ENCODE data around the gene NEU2.
"Not testable (repeated sequence)": the region's sequence is repeated elsewhere in the genome, so short reads cannot be mapped to it uniquely, and the experiment has no call there.

NEU2 gene

DNA sequence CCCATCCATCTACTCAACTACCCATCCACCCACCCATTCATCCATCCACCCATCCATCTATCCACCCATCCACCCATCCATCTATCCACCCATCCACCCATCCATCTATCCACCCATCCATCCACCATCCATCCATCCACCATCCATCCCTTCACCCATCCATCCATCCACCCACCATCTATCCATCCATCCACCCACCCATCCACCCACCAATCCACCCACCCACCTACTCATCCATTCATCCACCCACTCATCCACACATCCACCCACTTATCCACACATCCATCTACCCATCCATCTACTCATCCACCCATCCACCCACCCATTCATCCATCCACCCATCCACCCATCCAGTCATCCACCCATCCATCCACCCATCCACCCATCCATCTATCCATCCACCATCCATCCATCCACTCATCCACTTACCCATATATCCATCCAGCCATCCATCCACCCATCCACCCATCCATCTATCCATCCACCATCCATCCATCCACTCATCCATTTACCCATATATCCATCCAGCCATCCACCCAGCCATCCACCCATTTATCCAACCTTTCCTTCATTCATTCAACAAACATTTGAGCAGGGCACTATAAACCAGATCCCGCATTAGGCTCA is 17.3 kb upstream of the NEU2 start:
- H4K20me1 ChIP-seq (ENCODE audit: insufficient read depth, low read length, poor library complexity, severe bottlenecking) = no peaks in the 10 kb centered on the region
- no peak overlapping the region for H3K4me3 ChIP-seq (ENCODE audit: low read length, poor library complexity, severe bottlenecking)
- no peaks in the 10 kb centered on the region for H3K36me3 ChIP-seq (ENCODE audit: insufficient read depth, low read length)
- TF ChIP-seq, protein P1, sequence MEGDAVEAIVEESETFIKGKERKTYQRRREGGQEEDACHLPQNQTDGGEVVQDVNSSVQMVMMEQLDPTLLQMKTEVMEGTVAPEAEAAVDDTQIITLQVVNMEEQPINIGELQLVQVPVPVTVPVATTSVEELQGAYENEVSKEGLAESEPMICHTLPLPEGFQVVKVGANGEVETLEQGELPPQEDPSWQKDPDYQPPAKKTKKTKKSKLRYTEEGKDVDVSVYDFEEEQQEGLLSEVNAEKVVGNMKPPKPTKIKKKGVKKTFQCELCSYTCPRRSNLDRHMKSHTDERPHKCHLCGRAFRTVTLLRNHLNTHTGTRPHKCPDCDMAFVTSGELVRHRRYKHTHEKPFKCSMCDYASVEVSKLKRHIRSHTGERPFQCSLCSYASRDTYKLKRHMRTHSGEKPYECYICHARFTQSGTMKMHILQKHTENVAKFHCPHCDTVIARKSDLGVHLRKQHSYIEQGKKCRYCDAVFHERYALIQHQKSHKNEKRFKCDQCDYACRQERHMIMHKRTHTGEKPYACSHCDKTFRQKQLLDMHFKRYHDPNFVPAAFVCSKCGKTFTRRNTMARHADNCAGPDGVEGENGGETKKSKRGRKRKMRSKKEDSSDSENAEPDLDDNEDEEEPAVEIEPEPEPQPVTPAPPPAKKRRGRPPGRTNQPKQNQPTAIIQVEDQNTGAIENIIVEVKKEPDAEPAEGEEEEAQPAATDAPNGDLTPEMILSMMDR (conservative IDR thresholded peaks at IDR 0.05; ENCODE audit: low read length) = no peak
- TF ChIP-seq EZH2phosphoT487 (IDR thresholded peaks at IDR 0.05; ENCODE audit: borderline replicate concordance) = no peak
- H3K4me2 ChIP-seq (ENCODE audit: low read depth, low read length, poor library complexity, severe bottlenecking) = no peak overlapping the region
- H3K9me2 ChIP-seq (replicated peaks; ENCODE audit: low read depth, low read length) = no peaks in the 10 kb centered on the region
- no peak overlapping the region for H2AFZ ChIP-seq (ENCODE audit: low read length)
- no peak overlapping the region for H3K9ac ChIP-seq (ENCODE audit: low read depth, low read length, poor library complexity, severe bottlenecking)
- H3K27me3 ChIP-seq (ENCODE audit: insufficient read depth, low read length, poor library complexity, severe bottlenecking) = no peaks in the 10 kb centered on the region
- no peaks in the 10 kb centered on the region for H3K4me1 ChIP-seq (ENCODE audit: insufficient read depth, low read length, poor library complexity, severe bottlenecking)
- no peaks in the 10 kb centered on the region for H3F3A ChIP-seq (ENCODE audit: low read depth)
- no peaks in the 10 kb centered on the region for H3K79me2 ChIP-seq (ENCODE audit: insufficient read depth, low read length)
- H3K9me3 ChIP-seq (ENCODE audit: insufficient read depth, low read depth, low read length) = no peaks in the 10 kb centered on the region

DNA sequence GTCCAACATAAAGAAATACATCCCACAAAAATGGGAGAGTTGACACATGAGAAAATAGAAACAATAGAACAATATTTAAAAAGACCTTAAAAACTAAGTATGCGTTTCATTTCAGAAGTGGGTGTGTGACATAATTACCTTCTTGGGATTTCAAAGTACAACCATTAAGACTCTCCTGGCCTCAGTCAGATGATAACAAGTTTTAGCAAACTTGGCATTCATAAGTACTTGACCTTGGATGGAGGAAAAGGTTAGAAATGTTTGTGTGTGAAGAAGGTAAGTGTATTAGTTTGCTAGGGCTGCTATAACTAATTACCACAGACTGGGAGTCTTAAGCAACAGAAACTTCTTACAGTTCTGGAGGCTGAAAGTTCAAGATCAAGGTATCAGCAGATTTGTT is 14.5 kb upstream of the NEU2 start:
- Histone ChIP-seq H4K20me1 (ENCODE audit: insufficient read depth, low read length, poor library complexity, severe bottlenecking) (no peaks in the 10 kb centered on the region), H3K9me3 (ENCODE audit: insufficient read depth, low read depth, low read length) (no peaks in the 10 kb centered on the region), H3K79me2 (ENCODE audit: insufficient read depth, low read length) (no peaks in the 10 kb centered on the region), H3K4me3 (ENCODE audit: low read length, poor library complexity, severe bottlenecking) (no peak overlapping the region), H3K4me2 (ENCODE audit: low read depth, low read length, poor library complexity, severe bottlenecking) (no peak overlapping the region), H3K9me2 (replicated peaks; ENCODE audit: low read depth, low read length) (no peaks in the 10 kb centered on the region), H3K27me3 (ENCODE audit: insufficient read depth, low read length, poor library complexity, severe bottlenecking) (no peaks in the 10 kb centered on the region), H3K36me3 (ENCODE audit: insufficient read depth, low read length) (no peaks in the 10 kb centered on the region), H3K4me1 (ENCODE audit: insufficient read depth, low read length, poor library complexity, severe bottlenecking) (no peaks in the 10 kb centered on the region), H2AFZ (ENCODE audit: low read length) (no peak overlapping the region), H3K9ac (ENCODE audit: low read depth, low read length, poor library complexity, severe bottlenecking) (no peak overlapping the region), H3F3A (ENCODE audit: low read depth) (no peaks in the 10 kb centered on the region)
- no peak for TF ChIP-seq EZH2phosphoT487 (IDR thresholded peaks at IDR 0.05; ENCODE audit: borderline replicate concordance)
- TF ChIP-seq, protein P1 (conservative IDR thresholded peaks at IDR 0.05; ENCODE audit: low read length) = no peak

DNA sequence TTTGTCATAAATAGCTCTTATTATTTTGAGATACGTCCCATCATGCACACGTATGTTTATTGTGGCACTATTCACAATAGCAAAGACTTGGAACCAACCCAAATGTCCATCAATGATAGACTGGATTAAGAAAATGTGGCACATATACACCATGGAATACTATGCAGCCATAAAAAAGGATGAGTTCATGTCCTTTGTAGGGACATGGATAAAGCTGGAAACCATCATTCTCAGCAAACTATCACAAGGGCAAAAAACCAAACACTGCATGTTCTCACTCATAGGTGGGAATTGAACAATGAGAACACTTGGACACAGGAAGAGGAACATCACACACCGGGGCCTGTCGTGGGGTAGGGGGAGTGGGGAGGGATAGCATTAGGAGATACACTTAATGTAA is 12.9 kb upstream of the NEU2 start:
- H3K79me2 ChIP-seq (ENCODE audit: insufficient read depth, low read length); H2AFZ ChIP-seq (ENCODE audit: low read length); H3K36me3 ChIP-seq (ENCODE audit: insufficient read depth, low read length); H3K27me3 ChIP-seq (ENCODE audit: insufficient read depth, low read length, poor library complexity, severe bottlenecking); H3K9me2 ChIP-seq (replicated peaks; ENCODE audit: low read depth, low read length); H3K9me3 ChIP-seq (ENCODE audit: insufficient read depth, low read depth, low read length); H3K9ac ChIP-seq (ENCODE audit: low read depth, low read length, poor library complexity, severe bottlenecking); H3K4me1 ChIP-seq (ENCODE audit: insufficient read depth, low read length, poor library complexity, severe bottlenecking); H3K4me3 ChIP-seq (ENCODE audit: low read length, poor library complexity, severe bottlenecking); H3K4me2 ChIP-seq (ENCODE audit: low read depth, low read length, poor library complexity, severe bottlenecking); H4K20me1 ChIP-seq (ENCODE audit: insufficient read depth, low read length, poor library complexity, severe bottlenecking); H3F3A ChIP-seq (ENCODE audit: low read depth): not testable (repeated sequence)

DNA sequence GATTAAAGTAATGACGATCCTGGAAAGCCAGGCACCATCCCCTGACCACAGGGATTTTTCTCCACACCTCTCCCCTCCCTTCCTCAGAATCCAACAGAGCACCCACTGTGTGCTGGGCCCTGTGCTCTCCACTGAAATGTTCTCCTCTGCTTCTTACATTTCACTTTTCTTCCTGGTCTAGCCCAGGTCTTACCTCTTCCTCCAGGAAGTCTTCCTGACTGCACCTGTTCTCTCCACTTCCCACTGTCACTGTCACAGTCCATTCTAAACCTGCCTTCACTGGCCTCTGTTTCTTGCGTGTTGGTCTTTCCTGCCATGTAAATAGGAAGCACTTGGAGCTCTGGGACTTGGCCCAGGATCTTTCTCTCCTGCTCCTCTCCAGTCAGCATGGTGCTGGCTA is 12.0 kb upstream of the NEU2 start:
- no peaks in the 10 kb centered on the region for H4K20me1 ChIP-seq (ENCODE audit: insufficient read depth, low read length, poor library complexity, severe bottlenecking)
- H3K36me3 ChIP-seq (ENCODE audit: insufficient read depth, low read length) = no peaks in the 10 kb centered on the region
- no peaks in the 10 kb centered on the region for H3K9me3 ChIP-seq (ENCODE audit: insufficient read depth, low read depth, low read length)
- no peaks in the 10 kb centered on the region for H3K4me1 ChIP-seq (ENCODE audit: insufficient read depth, low read length, poor library complexity, severe bottlenecking)
- TF ChIP-seq, protein P1 (conservative IDR thresholded peaks at IDR 0.05; ENCODE audit: low read length) = no peak
- no peak for TF ChIP-seq EZH2phosphoT487 (IDR thresholded peaks at IDR 0.05; ENCODE audit: borderline replicate concordance)
- H3K27me3 ChIP-seq (ENCODE audit: insufficient read depth, low read length, poor library complexity, severe bottlenecking) = no peaks in the 10 kb centered on the region
- H3K4me2 ChIP-seq (ENCODE audit: low read depth, low read length, poor library complexity, severe bottlenecking) = no peak overlapping the region
- H3K79me2 ChIP-seq (ENCODE audit: insufficient read depth, low read length) = no peaks in the 10 kb centered on the region
- no peak overlapping the region for H2AFZ ChIP-seq (ENCODE audit: low read length)
- H3F3A ChIP-seq (ENCODE audit: low read depth) = no peaks in the 10 kb centered on the region
- no peaks in the 10 kb centered on the region for H3K9me2 ChIP-seq (replicated peaks; ENCODE audit: low read depth, low read length)
- no peak overlapping the region for H3K4me3 ChIP-seq (ENCODE audit: low read length, poor library complexity, severe bottlenecking)
- H3K9ac ChIP-seq (ENCODE audit: low read depth, low read length, poor library complexity, severe bottlenecking) = no peak overlapping the region

Data from Loucy (cell line).